HCT116 (cell line): ENCODE results near the gene SPDYE3. TPM values are rescaled to one million over a fixed set of nuclear protein-coding genes. Genes with fewer than 3 reads are reported as not detected.

Experiments
- ATAC-seq: fragments of 200-7000 bp; cut with Tn5 transposase; 2 replicates; pipeline ENCODE4 v1.9.1; 2020; ENCODE audit warnings: mild to moderate bottlenecking, moderate library complexity
- BruUV-seq: library from RNA; stranded (reverse); fragments of 400-500 nt; replicated peaks from 2 replicates; lab custom pipeline; 2021; lab: Mats Ljungman, UMichigan
- CTCF ChIA-PET: fragments of 300-600 bp; sonication (Branson Sonifier 250); formaldehyde crosslinking; loops from one replicate; lab custom pipeline; 2021; ENCODE audit warnings: antibody characterized with exemption; lab: Charles Lee
- POLR2A ChIA-PET: fragments of 300-600, 350-600 bp; sonication (Branson Sonifier 250); formaldehyde crosslinking; loops from one replicate; lab custom pipeline; 2021; ENCODE audit warnings: antibody characterized with exemption; lab: Charles Lee
- RAD21 ChIA-PET, 2 experiments: fragments of 300-600 bp; sonication (Branson Sonifier 250); formaldehyde crosslinking; loops; one replicate each; lab custom pipeline; 2023; ENCODE audit warnings: low total read pairs in 2 of 2; ENCODE audit not compliant: uncharacterized antibody in 2 of 2, unreplicated experiment in 2 of 2, low non-redundant PET in 1 of 2; lab: Charles Lee
- DNase-seq: peaks from one replicate; pipeline ENCODE4 v3.0.0-alpha.2; 2010; ENCODE audit warnings: low read depth, low spot score
- H2AFZ ChIP-seq: fragments of 200-600 bp; shearing (Covaris generic), sonication (generic); 2 replicates; pipeline ENCODE4 v1.6.1; 2017; ENCODE audit warnings: low read depth, mixed run types, mixed read lengths, antibody characterized with exemption, low read length; ENCODE audit not compliant: poor library complexity, severe bottlenecking
- H3K27ac ChIP-seq: 2 replicates; pipeline ENCODE4 v1.5.1; 2012; ENCODE audit warnings: low read depth, low read length
- H3K27me3 ChIP-seq: fragments of 200-600 bp; sonication (generic); 2 replicates; pipeline ENCODE4 v1.6.1; 2016; ENCODE audit warnings: mixed run types, low read length, mixed read lengths; ENCODE audit not compliant: insufficient read depth
- H3K36me3 ChIP-seq, 2 experiments: fragments of 200-500 bp in 1 of 2; fragments of 200-600 bp in 1 of 2; sonication (Bioruptor generic) in 1 of 2; sonication (generic) in 1 of 2; 2 replicates each; pipeline versions ENCODE4 v1.5.1 to v1.6.1; 2014 to 2016; ENCODE audit warnings: low read length in 2 of 2, inconsistent platforms in 1 of 2, mixed read lengths in 1 of 2, mixed run types in 1 of 2; ENCODE audit not compliant: insufficient read depth in 2 of 2, control insufficient read depth in 1 of 2
- H3K4me1 ChIP-seq, 2 experiments: fragments of 200-600 bp in 1 of 2; sonication (generic) in 1 of 2; 2 replicates each; pipeline versions ENCODE4 v1.5.1 to v1.6.1; 2012 to 2017; ENCODE audit warnings: low read length in 2 of 2, inconsistent platforms in 1 of 2, mild to moderate bottlenecking in 1 of 2, mixed read lengths in 1 of 2, mixed run types in 1 of 2, moderate library complexity in 1 of 2; ENCODE audit not compliant: insufficient read depth in 2 of 2, control insufficient read depth in 1 of 2
- H3K4me2 ChIP-seq: fragments of 200-600 bp; sonication (generic); 2 replicates; pipeline ENCODE4 v1.6.1; 2017; ENCODE audit warnings: mixed run types, low read length, mixed read lengths
- H3K4me3 ChIP-seq, 2 experiments: fragments of 200-600 bp in 1 of 2; sonication (generic) in 1 of 2; replicated peaks in 1 of 2; 2 replicates each; pipeline ENCODE4 v1.5.1; 2011 to 2016; ENCODE audit warnings: low read length in 2 of 2, control low read depth in 1 of 2, low read depth in 1 of 2, mild to moderate bottlenecking in 1 of 2, mixed read lengths in 1 of 2, mixed run types in 1 of 2
- H3K79me2 ChIP-seq: fragments of 200-600 bp; sonication (generic); 2 replicates; pipeline ENCODE4 v1.6.1; 2017; ENCODE audit warnings: mild to moderate bottlenecking, mixed run types, low read length, moderate library complexity, mixed read lengths; ENCODE audit not compliant: insufficient read depth
- H3K9ac ChIP-seq: fragments of 200-600 bp; sonication (generic); 2 replicates; pipeline ENCODE4 v1.6.1; 2016; ENCODE audit warnings: low read length, mixed read lengths
- H3K9me2 ChIP-seq: fragments of 200-600 bp; sonication (generic), shearing (Covaris generic); 2 replicates; pipeline ENCODE4 v1.6.1; 2017; ENCODE audit warnings: mixed run types, mild to moderate bottlenecking, moderate library complexity; ENCODE audit not compliant: insufficient read depth
- H3K9me3 ChIP-seq, 2 experiments: fragments of 200-500 bp in 1 of 2; fragments of 200-600 bp in 1 of 2; sonication (Bioruptor generic) in 1 of 2; sonication (generic) in 1 of 2; 2 replicates each; pipeline ENCODE4 v1.6.1; 2014 to 2017; ENCODE audit warnings: low read length in 2 of 2, mixed read lengths in 2 of 2, inconsistent platforms in 1 of 2, low read depth in 1 of 2, mild to moderate bottlenecking in 1 of 2, mixed run types in 1 of 2, moderate library complexity in 1 of 2; ENCODE audit not compliant: control insufficient read depth in 1 of 2, insufficient read depth in 1 of 2
- H4K20me1 ChIP-seq: fragments of 200-600 bp; sonication (generic), shearing (Covaris generic); 2 replicates; pipeline ENCODE4 v1.6.1; 2017; ENCODE audit warnings: mixed run types, mild to moderate bottlenecking, moderate library complexity; ENCODE audit not compliant: insufficient read depth
- EGR1 ChIP-seq: IDR thresholded peaks from 2 replicates; pipeline ENCODE4 v1.6.1; 2012; ENCODE audit warnings: low read depth
- ELF1 ChIP-seq: IDR thresholded peaks from 2 replicates; pipeline ENCODE4 v1.6.1; 2012; ENCODE audit warnings: low read depth, borderline replicate concordance
- EZH2 ChIP-seq: fragments of 200-600 bp; sonication (generic); IDR thresholded peaks from 2 replicates; pipeline ENCODE4 v1.6.1; 2017; ENCODE audit warnings: antibody characterized with exemption, mixed run types
- EZH2phosphoT487 ChIP-seq: fragments of 200-600 bp; IDR thresholded peaks from 2 replicates; pipeline ENCODE4 v1.6.1; 2018; ENCODE audit warnings: antibody characterized with exemption, borderline replicate concordance
- FOSL1 ChIP-seq: IDR thresholded peaks from 2 replicates; pipeline ENCODE4 v1.6.1; 2012; ENCODE audit warnings: low read depth
- JUND ChIP-seq: IDR thresholded peaks from 2 replicates; pipeline ENCODE4 v1.6.1; 2012
- MAX ChIP-seq: IDR thresholded peaks from 2 replicates; pipeline ENCODE4 v1.6.1; 2012
- POLR2A ChIP-seq: IDR thresholded peaks from 2 replicates; pipeline ENCODE4 v1.7.0; 2011; ENCODE audit warnings: borderline replicate concordance; ENCODE audit not compliant: insufficient read depth, insufficient read length; ENCODE audit errors: extremely low read depth
- POLR2AphosphoS5 ChIP-seq: IDR thresholded peaks from 2 replicates; pipeline ENCODE4 v1.6.1; 2011; ENCODE audit warnings: mild to moderate bottlenecking, low read depth, low read length, moderate library complexity
- RAD21 ChIP-seq: IDR thresholded peaks from 2 replicates; pipeline ENCODE4 v1.6.1; 2012; ENCODE audit warnings: low read depth, mild to moderate bottlenecking
- SIN3A ChIP-seq: IDR thresholded peaks from 2 replicates; pipeline ENCODE4 v1.6.1; 2012; ENCODE audit warnings: low read depth
- SP1 ChIP-seq: IDR thresholded peaks from 2 replicates; pipeline ENCODE4 v1.6.1; 2012; ENCODE audit warnings: low read depth
- SRF ChIP-seq: IDR thresholded peaks from 2 replicates; pipeline ENCODE4 v1.6.1; 2012; ENCODE audit warnings: low read depth
- TCF7L2 ChIP-seq: IDR thresholded peaks from 2 replicates; pipeline ENCODE4 v1.7.0; 2011; ENCODE audit warnings: borderline replicate concordance, inconsistent platforms; ENCODE audit not compliant: insufficient read depth, insufficient read length; ENCODE audit errors: extremely low read depth
- YY1 ChIP-seq: IDR thresholded peaks from 2 replicates; pipeline ENCODE4 v1.6.1; 2011; ENCODE audit warnings: low read length, low read depth, moderate library complexity, mild to moderate bottlenecking; ENCODE audit not compliant: insufficient replicate concordance; ENCODE audit errors: extremely low read depth
- ZBTB33 ChIP-seq: IDR thresholded peaks from 2 replicates; pipeline ENCODE4 v1.6.1; 2011; ENCODE audit warnings: mild to moderate bottlenecking, low read length, moderate library complexity; ENCODE audit not compliant: insufficient replicate concordance; ENCODE audit errors: extremely low read depth
- ZNF274 ChIP-seq: fragments of 200-500 bp; sonication (Bioruptor generic); IDR thresholded peaks from 2 replicates; pipeline ENCODE4 v1.6.1; 2014; ENCODE audit warnings: mild to moderate bottlenecking, low read depth, low read length, inconsistent platforms
- intact Hi-C: fragments of 100-400 bp; cut with micrococcal nuclease; formaldehyde crosslinking; loops from 2 replicates; pipeline ENCODE4 v1.10.0; 2022
- total RNA-seq: library from RNA; stranded (reverse); gene quantifications from one replicate; pipeline ENCODE4 v1.2.1, GENCODE V29; 2021; ENCODE audit not compliant: unreplicated experiment
- TF ChIP-seq, protein P1 (sequence below), 3 experiments: fragments of 200-600 bp in 1 of 3; sonication (generic) in 1 of 3; IDR thresholded peaks in 2 of 3; conservative IDR thresholded peaks in 1 of 3; 2 replicates each; pipeline ENCODE4 v1.5.1; 2012 to 2017; ENCODE audit warnings: low read depth in 2 of 3, low read length in 2 of 3, antibody characterized with exemption in 1 of 3, borderline replicate concordance in 1 of 3, control low read depth in 1 of 3, mild to moderate bottlenecking in 1 of 3, mixed read lengths in 1 of 3, mixed run types in 1 of 3, moderate library complexity in 1 of 3; ENCODE audit not compliant: insufficient read depth in 1 of 3
- TF ChIP-seq, protein P2 (sequence below): IDR thresholded peaks from 2 replicates; pipeline ENCODE4 v1.6.1; 2012; ENCODE audit warnings: low read depth

SPDYE3 gene
- total RNA-seq, 1 experiment from 2014 or later: not detected

DNA sequence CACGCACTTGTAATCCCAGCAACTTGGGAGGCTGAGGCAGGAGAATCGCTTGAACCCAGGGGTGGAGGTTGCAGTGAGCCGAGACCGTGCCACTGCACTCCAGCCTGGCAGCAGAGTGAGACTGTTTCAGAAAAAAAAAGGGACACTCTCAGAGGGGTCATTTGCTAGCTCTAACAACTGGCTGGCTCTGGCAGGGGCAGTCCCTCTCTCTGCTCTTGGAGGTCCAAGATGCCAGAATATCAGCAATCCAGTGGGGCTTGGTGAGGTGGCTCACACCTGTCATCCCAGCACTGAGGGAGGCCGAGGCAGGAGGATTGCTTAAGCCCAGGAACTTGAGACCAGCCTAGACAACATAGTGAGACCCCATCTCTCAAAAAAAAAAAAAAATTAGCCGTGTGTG is 63.2 kb downstream of the SPDYE3 start:
- DNase-seq (no peak), ATAC-seq (no peak)
- RAD21 ChIA-PET: no interaction called here
- intact Hi-C loops: no loop called here
- Histone ChIP-seq H3K79me2 (no peaks in the 10 kb centered on the region), H3K4me3 (no peak overlapping the region), H3K27me3 (no peaks in the 10 kb centered on the region), H3K9ac (no peak overlapping the region), H3K9me2 (no peaks in the 10 kb centered on the region), H2AFZ (no peak overlapping the region), H3K4me2 (no peak overlapping the region), H3K36me3 (0 out of 4 replicates have a peak, but pooled peaks cover 0 to 2% of the 10 kb centered on the region in 2 experiments), H3K9me3 (no peaks in the 10 kb centered on the region), H3K27ac (no peak overlapping the region), H3K4me1 (no peaks in the 10 kb centered on the region), H4K20me1 (no peaks in the 10 kb centered on the region)
- TF ChIP-seq JUND (no peak), EGR1 (no peak), MAX (no peak), POLR2A (no peak), SIN3A (no peak), ELF1 (no peak), ZBTB33 (no peak), POLR2AphosphoS5 (no peak), SP1 (no peak), TCF7L2 (no peak), FOSL1 (no peak), EZH2 (no peak), ZNF274 (no peak), SRF (no peak), YY1 (no peak), EZH2phosphoT487 (no peak), RAD21 (no peak)
- TF ChIP-seq, protein P1, sequence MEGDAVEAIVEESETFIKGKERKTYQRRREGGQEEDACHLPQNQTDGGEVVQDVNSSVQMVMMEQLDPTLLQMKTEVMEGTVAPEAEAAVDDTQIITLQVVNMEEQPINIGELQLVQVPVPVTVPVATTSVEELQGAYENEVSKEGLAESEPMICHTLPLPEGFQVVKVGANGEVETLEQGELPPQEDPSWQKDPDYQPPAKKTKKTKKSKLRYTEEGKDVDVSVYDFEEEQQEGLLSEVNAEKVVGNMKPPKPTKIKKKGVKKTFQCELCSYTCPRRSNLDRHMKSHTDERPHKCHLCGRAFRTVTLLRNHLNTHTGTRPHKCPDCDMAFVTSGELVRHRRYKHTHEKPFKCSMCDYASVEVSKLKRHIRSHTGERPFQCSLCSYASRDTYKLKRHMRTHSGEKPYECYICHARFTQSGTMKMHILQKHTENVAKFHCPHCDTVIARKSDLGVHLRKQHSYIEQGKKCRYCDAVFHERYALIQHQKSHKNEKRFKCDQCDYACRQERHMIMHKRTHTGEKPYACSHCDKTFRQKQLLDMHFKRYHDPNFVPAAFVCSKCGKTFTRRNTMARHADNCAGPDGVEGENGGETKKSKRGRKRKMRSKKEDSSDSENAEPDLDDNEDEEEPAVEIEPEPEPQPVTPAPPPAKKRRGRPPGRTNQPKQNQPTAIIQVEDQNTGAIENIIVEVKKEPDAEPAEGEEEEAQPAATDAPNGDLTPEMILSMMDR (IDR thresholded peaks at IDR 0.05 in 2 of 3, conservative IDR thresholded peaks at IDR 0.05 in 1 of 3; ENCODE audit: borderline replicate concordance in 1 of 3, insufficient read depth in 1 of 3, low read depth in 2 of 3, low read length in 2 of 3): no peak
- TF ChIP-seq, protein P2, sequence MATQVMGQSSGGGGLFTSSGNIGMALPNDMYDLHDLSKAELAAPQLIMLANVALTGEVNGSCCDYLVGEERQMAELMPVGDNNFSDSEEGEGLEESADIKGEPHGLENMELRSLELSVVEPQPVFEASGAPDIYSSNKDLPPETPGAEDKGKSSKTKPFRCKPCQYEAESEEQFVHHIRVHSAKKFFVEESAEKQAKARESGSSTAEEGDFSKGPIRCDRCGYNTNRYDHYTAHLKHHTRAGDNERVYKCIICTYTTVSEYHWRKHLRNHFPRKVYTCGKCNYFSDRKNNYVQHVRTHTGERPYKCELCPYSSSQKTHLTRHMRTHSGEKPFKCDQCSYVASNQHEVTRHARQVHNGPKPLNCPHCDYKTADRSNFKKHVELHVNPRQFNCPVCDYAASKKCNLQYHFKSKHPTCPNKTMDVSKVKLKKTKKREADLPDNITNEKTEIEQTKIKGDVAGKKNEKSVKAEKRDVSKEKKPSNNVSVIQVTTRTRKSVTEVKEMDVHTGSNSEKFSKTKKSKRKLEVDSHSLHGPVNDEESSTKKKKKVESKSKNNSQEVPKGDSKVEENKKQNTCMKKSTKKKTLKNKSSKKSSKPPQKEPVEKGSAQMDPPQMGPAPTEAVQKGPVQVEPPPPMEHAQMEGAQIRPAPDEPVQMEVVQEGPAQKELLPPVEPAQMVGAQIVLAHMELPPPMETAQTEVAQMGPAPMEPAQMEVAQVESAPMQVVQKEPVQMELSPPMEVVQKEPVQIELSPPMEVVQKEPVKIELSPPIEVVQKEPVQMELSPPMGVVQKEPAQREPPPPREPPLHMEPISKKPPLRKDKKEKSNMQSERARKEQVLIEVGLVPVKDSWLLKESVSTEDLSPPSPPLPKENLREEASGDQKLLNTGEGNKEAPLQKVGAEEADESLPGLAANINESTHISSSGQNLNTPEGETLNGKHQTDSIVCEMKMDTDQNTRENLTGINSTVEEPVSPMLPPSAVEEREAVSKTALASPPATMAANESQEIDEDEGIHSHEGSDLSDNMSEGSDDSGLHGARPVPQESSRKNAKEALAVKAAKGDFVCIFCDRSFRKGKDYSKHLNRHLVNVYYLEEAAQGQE: no peak
- CTCF ChIA-PET: no interaction called here
- no TSS peak for BruUV-seq
- POLR2A ChIA-PET: no interaction called here
